A172 (cell line): ENCODE measurements around the gene CALM1. TPM values are rescaled to one million over a fixed set of nuclear protein-coding genes. Genes with fewer than 3 reads are reported as not detected.
"Not testable (repeated sequence)": the region's sequence is repeated elsewhere in the genome, so short reads cannot be mapped to it uniquely, and the experiment has no call there.

ENCODE experiments used
- DNase-seq: peaks from one replicate; pipeline ENCODE4 v3.0.0-alpha.2; 2015; ENCODE audit warnings: low spot score
- total RNA-seq: library from RNA; depleted of rRNA; stranded (reverse); fragments of >200 nt; shearing (Covaris generic); gene quantifications from 2 replicates; pipeline ENCODE4 v1.2.3, GENCODE V29; 2014

CALM1 gene
- total RNA-seq, 1 experiment from 2014 or later: 420 TPM

DNA sequence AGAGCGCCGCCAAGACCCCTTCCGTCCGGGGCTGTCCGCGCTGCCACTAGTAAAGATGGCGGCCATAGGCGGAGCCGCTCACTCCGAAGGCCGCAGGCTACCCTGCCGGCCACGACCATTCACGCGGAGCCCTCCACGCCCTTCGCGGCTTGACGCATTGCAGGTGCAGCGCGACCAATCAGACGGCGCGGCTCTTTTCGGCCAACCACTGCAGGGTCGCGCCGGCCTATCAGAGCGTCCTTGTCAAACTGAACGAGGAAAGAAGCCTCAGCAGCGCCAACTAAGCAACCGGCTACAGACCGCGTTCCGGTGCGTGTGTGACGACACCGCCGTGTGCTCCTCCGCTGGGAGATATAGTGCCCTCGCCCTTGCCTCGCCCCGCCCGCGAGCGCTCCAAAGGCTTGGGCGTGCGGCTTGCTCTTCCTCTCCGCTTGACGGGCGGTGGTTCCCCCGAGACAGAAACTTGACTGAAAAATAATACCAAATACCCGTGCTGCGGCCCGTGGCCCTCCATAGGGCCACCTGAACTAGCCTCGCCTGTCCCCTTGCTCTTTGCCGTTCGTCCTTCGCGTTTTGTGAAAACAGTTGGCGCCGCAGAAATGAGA, 13.6 kb upstream of the CALM1 start:
- peak; percentile 99 for DNase-seq

DNA sequence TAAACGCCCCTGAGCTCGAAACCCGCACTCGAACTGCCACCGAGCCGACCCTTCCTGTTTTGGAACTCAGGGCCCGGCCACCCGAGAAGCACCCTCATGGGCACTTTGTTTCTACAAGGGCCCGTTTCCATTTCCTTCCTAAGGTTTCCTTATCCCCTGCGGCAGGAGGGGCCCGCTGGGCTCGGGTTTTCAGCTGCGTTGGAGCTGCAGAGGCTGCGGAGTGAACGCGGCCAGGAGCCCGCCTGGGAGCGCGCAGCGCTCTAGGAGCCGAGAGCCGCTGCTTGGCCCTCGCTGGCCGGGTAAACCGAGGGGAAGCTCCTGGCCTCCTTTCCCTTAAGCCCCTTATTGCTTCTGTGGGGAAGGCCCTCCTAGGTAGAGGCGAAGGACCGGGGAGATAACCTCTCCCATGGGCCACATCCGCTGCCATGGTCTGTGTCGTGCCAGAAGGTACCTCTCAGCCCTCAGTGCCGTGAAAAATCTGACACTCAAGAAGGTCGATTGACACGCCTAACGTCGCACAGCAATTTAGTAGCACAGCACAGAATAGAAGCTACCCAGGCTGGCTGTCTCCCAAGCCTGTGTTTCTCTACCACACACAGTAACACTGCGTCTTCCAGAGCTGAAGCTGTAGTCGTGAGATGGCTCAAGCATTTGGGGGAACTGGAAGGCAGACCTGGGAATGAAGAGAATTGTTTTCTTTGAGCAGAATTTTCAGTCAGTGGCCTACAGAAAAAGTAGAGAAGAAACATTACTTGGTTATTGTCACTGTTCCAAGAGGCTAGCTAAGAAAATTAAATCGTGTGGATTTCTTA, 12.9 kb upstream of the CALM1 start:
- DNase-seq: no peak

GRCh38 chr14:90384543-90384911, 12.3 kb upstream of the CALM1 start:
- DNase-seq: no peak

DNA sequence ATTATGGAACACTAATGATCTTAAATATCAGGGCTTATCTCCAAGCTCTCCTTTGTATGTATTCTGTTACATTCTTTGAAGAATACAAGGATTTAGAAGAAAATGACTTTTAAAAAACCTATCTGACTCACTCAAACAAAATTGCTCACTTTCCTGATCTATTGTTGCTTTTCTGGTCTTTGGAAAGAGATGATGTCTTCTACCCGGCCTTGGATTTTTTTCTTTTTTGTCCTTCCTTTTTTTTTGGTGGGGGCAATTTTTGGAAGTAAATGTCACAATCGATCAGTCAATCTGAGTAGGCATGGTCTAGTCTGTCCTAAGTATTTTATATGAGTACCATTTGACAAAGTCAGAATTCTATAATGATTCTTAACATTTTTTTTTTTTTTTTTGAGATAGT, 10.5 kb upstream of the CALM1 start:
- no peak for DNase-seq

DNA sequence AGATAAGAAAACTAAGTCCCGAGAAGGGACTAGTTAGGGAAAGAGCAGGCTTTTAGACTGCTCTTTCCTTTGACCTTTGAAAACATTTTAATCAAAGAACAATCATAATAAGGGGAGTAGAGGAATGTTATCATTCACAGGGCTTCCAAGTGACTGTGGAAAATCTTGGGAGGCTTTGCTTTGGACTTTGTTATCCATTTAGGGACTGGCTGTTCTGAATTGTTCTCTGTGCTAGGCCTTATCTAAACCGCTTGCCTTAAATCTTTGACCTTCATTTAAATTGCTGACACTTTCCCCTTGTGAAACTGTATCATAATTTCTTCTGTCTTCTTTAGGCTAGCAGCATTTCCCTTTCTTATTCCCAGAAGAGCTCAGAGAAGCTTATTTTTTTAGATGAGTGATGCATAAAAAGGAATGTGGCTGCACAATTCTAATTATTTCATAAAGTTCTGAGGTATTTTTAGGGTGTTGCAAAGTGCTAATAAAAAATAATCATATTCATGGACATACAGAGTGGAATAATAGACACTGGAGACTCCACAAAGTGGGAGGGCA, 9.5 kb upstream of the CALM1 start:
- DNase-seq: no peak

DNA sequence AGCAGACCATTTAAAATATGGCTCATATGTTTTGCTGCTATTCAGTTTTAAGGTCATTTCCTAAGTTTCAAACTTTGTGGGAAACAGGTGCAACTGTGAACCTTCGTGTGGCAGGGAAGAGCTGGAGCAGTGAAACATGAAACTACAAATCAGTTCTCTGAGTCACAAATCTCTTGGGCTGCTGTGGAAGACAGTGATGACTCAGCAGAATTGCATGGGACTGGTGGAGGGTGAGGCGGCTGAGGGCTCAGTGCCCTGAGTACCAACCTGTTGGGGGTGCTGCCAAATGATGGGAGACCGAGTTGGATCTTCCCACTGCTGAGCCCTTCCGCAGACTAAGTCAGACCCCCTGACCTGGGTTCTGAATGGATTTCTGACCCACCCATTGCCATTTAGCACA, 8.4 kb upstream of the CALM1 start:
- DNase-seq: peak; percentile 84

DNA sequence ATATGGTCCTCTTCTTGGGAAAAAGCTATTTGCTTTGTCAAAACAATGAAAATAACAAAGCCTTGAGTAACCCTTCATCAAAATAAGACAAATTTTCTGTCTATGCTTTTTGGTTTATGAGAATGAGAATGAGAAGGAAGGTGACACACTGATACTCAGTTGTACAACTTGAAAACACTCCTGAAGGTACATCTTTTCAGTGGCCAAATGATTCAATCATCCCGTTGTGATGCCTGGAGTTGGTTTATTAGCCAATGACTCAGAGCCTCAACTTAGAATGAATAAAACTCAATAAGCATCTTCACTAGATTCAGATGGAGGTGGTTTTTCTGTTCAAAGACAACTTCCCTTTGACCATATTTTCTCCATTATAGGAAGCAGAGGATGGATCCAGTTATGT, 7.8 kb upstream of the CALM1 start:
- no peak for DNase-seq

DNA sequence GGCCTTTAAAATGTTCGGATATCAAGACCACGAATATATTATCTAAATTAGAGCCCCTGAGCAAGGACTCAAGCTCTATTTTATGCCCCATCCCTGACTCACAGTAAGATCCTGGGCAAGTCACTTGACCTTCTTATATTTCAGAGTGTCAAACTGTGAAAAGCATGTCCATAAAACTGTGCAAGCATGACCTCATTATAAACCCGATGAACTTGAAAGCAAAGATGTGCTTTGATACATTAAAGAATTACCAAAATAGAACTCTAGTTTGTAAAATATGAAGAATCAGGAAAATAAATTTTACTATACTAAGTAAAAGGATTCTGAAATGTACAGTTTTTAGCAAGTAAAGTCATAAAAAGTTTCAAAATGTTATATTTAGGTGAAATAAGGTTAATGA, 2.9 kb upstream of the CALM1 start:
- no peak for DNase-seq

DNA sequence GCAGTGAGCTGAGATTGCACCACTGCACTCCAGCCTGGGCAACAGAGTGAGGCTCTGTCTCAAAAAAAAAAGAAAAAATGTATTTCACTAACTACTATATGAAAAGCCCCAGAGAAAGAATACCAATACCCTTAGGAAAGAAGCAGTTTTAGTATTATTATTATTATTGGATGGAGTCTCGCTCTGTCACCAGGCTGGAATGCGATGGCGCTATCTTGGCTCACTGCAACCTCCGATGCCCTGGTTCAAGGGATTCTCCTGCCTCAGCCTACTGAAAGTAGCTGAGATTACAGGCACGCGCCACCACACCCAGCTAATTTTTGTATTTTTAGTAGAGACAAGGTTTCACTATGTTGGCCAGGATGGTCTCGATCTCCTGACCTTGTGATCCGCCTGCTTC, 2.0 kb upstream of the CALM1 start:
- DNase-seq: not testable (repeated sequence)

DNA sequence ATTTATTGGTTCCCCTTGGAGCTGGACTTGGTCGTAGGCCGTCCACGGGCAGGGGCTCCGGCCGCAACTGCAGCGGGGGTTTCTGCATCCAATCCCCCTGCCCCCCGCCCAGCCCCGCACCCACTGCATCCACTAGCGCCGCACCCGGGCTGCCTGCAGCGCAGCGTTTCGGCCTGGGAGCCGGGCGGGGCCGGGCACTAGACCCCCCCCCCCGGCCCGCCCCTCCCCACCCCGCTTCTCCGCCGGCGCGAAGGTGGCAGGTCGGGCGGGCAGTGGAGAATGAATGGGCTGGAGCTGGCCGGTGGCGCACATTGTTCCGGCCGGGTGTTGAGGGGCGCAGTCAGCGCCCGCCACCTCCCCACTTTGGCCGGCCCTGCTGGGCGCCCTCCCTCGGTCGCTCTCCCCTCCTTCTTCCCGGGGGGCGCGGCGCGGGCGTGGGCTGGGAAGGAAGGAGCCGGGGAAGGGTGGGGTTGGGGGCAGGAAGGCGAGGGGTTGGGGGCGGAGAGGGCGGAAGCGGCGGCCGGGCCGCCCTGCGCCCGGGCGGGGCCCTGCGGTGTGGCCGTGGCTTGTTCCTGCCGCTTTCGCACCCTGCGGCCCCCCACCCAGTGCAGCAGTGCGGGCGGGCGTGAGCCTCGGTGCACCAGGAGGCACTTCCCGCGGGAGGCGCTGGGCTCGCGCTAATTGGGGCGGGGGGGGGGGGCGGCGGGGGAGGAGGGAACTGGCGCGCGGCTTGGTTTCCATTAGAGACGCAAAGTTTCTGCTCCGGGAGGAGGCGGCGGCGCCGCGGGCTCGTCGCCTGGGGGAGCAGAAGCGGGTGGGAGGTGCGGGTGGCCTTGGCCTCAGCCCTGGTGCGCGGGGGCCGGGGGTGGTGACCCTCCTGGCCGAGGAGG, 841 bp downstream of the CALM1 start:
- peak; percentile 38 for DNase-seq

GRCh38 chr14:90398315-90398839, 1.5 kb downstream of the CALM1 start:
- no peak for DNase-seq

DNA sequence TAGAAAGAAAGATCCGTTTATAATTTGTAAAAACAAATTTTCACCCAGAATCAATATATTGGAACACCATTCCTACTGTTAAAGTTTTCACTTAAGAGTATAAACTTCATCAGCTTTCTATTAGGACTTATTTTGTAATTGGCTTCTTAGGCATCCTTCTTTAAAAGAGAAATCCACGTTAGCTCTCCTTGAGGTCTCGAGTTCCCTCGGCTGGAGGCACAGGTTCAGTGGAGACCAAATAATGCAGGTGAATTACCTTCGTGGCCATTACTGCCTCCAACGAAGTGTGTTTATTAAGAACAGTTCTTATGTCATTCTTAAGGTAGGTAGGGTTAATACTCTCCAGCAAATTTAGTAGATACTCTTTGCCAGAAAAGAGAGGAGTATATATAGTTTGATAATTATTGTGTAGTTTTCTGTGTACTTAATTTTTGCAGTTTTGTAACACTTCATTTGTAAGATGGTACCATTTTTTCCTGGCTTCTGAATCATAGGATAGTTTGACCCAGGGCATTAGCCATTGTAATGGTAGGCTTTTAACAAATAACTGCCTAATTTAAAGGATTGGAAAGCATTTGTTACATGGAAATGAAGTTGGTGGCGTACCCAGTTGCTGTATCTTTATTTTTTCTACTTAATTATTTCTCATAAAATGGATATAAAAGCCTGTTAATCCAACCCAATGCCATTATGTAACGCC, 2.2 kb downstream of the CALM1 start:
- no peak for DNase-seq

GRCh38 chr14:90399541-90400444, 3.0 kb downstream of the CALM1 start:
- peak; percentile 92 for DNase-seq

- DNase-seq: no peak
Measured at GRCh38 chr14:90400904-90401561, 4.2 kb downstream of the CALM1 start.

DNA sequence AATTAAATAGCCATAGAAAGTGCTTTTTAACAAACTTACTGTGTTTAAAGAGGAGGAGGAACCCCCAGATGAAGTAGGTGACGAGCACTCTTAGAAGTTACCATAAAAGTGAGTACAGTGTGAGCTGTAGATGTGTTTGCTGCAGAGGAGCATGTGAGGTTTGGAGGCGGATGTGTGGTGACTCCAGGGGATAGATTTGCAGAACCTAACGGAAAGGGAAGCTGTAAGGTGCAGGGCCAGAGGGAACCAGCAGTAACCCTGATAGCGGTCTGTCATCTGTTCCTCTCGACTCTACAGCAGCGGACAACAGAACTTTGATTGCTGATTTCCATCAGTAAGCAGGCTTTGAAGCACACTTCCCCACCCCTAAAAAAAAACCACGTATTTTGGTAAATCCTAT, 5.2 kb downstream of the CALM1 start:
- no peak for DNase-seq

DNA sequence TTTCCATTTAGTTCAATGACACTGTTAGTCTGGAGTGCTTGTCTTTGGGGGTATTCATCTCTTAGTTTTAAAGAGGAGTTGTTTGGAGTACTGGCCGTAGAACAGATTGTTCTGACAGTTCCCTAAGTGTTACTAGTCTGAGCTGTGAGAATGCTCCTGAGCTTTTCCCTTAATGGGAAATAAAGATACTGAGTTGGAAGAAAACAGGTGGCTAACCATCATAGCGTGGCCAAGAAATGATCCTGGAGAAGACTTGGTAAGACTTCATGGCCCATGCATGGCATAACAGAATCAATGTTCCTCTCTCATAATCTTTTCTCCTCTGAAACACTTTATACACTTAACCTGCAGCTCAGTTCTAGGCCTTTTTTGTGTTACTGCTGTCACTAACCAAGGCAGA, 6.2 kb downstream of the CALM1 start:
- DNase-seq: no peak

DNA sequence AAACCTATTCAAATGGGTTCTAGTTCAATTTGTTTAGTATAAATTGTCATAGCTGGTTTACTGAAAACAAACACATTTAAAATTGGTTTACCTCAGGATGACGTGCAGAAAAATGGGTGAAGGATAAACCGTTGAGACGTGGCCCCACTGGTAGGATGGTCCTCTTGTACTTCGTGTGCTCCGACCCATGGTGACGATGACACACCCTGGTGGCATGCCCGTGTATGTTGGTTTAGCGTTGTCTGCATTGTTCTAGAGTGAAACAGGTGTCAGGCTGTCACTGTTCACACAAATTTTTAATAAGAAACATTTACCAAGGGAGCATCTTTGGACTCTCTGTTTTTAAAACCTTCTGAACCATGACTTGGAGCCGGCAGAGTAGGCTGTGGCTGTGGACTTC, 8.3 kb downstream of the CALM1 start:
- no peak for DNase-seq

DNA sequence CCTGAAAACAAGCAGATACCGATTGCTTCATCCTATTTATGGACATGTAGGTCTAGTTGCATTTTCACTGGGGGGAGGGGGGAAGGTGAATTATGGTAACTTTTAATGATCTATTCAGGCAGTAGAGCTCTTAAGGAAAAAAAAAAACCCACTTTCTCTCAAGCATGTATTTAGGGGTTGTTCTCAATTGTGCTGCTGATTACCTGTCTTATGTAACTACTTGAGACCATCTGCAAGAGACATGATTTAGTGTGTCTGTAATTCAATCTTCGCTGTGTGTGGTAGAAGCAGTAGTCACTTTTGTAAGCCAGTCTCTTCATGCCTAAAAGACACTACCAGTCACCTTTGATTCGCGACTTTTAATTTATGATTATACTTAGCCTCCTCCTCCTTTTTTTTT, 8.9 kb downstream of the CALM1 start:
- DNase-seq: no peak

GRCh38 chr14:90406384-90406798, 9.6 kb downstream of the CALM1 start:
- DNase-seq: no peak

DNA sequence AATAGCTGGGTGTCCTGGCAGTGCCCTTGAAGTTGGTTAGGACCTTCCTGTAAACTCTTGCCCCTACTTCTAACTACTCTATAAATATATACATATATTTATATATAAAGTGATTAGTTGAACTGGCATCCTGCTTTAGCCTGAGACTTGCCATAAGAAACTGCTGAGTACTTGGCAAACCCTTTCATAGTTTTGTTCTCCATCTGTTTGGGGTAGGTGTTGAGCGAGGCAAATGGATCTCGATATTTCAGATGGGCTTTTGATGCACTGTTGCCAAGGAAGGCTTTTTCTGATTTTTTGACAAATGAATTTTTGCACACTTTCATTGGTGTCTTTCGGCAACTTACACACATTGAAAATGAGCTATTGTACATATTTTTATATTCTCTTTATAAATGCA, 10.4 kb downstream of the CALM1 start:
- DNase-seq: no peak
